GM21367 (cell line): ENCODE data around the gene VWF.

Experiments used
- ATAC-seq: cut with Tn5 transposase; IDR thresholded peaks from one replicate; pipeline ENCODE4 v1.9.1; 2021; ENCODE audit not compliant: unreplicated experiment

VWF gene

GRCh38 chr12:5916785-5917290, 207.6 kb downstream of the VWF start:
- ATAC-seq, result no peak

- no peak for ATAC-seq
Measured at GRCh38 chr12:5915511-5915910, 209.0 kb downstream of the VWF start.

- no peak for ATAC-seq
Measured at GRCh38 chr12:5914387-5915149, 209.9 kb downstream of the VWF start.

GRCh38 chr12:5913387-5913786, 211.1 kb downstream of the VWF start:
- no peak for ATAC-seq

GRCh38 chr12:5912437-5913334, 211.8 kb downstream of the VWF start:
- no peak for ATAC-seq

GRCh38 chr12:5912011-5912410, 212.5 kb downstream of the VWF start:
- ATAC-seq, result no peak

- no peak for ATAC-seq
Measured at GRCh38 chr12:5910790-5911548, 213.5 kb downstream of the VWF start.

- ATAC-seq, result no peak
Measured at GRCh38 chr12:5909560-5909959, 214.9 kb downstream of the VWF start.

GRCh38 chr12:5908251-5908650, 216.2 kb downstream of the VWF start:
- no peak for ATAC-seq

GRCh38 chr12:5907807-5908206, 216.7 kb downstream of the VWF start:
- ATAC-seq, result no peak

- no peak for ATAC-seq
Measured at GRCh38 chr12:5905757-5906156, 218.7 kb downstream of the VWF start.

- no peak for ATAC-seq
Measured at GRCh38 chr12:5904969-5905368, 219.5 kb downstream of the VWF start.

GRCh38 chr12:5904441-5904840, 220.0 kb downstream of the VWF start:
- no peak for ATAC-seq

- no peak for ATAC-seq
Measured at GRCh38 chr12:5902736-5903135, 221.7 kb downstream of the VWF start.

GRCh38 chr12:5901416-5901815, 223.1 kb downstream of the VWF start:
- no peak for ATAC-seq

- no peak for ATAC-seq
Measured at GRCh38 chr12:5900533-5901205, 223.8 kb downstream of the VWF start.

- ATAC-seq, result no peak
Measured at GRCh38 chr12:5900076-5900475, 224.4 kb downstream of the VWF start.

GRCh38 chr12:5899675-5900074, 224.8 kb downstream of the VWF start:
- no peak for ATAC-seq

- no peak for ATAC-seq
Measured at GRCh38 chr12:5898874-5899273, 225.6 kb downstream of the VWF start.
